GM21390 (cell line): ENCODE measurements around the gene KCNN1.
A peak's percentile ranks its signal among the peaks of the same experiment; 100 is the strongest.

Experiments
- ATAC-seq: cut with Tn5 transposase; IDR thresholded peaks from one replicate; pipeline ENCODE4 v1.9.1; 2021; ENCODE audit not compliant: unreplicated experiment

KCNN1 gene

DNA sequence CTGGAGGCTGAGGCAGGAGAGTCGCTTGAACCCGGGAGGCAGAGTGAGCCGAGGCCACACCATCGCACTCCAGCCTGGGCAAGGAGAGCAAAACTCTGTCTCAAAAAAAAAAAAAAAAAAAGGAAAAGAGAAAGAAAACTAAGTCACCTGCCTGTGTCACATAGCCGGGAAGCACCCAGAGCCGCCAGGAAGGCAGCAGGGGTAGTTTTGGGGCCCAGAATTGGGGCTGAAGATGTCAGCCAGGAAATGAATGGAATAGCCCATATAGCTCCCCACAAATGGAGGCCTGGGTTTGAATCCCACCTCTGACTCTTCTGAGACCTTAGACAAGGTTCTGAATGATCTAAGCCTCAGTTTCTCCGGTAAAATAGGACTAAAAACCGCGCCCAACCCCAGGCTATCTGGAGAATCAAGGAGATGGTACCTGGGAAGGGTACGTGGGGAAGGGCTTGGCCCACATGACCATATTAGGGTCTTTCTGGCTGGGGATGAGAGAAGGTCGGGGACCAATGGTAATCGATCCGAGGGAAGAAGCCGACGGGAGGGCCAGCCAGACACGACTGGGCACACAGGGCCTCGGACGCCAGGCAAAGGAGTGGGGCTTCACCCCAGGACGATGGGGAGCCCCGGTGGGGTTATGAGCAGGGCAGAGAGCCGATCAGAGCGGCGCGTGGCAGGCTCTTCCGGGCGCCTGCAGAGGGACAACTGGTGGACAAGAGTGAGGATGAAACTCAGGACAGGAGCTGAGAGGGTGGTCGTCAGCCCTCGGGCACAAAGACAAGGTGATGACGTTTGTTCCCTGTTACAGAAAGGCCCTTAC, 19.7 kb upstream of the KCNN1 start:
- peak; percentile 11 for ATAC-seq

DNA sequence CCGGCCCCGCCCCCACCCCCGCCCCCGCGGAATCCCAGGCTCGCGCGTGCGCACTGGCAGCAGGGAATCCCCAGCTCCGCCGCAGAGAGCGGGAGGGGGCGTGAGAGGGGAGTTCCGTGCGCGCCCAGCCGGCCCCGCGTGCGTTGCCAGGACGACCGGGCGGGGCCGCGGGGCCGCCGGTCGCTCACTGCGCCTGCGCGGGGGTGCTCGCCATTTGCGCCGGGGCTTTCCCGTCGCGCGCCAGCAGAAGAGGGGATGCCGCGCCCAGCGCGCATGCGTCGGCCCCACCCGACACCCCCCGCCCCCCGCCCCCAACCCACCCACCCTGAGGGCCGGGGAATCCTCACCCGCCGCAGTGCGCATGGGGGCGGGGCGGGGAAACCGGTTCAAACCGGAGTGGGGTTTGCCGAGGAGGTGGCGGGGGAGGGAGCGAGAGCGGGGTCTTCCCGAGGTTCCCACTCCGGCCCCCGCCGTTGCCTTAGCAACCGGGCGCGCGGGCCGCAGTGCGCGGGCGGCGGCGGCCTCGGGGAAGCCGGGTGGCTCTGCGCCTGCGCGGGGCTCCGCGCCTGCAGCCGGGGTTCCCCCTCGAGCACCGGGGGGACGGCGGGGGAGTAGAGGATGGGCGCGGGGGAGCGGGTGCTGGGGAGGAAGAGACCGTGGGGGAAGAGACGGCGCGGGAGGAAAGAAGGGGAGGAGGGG, 18.9 kb upstream of the KCNN1 start:
- ATAC-seq = peak; percentile 46

GRCh38 chr19:17948514-17948900, 18.4 kb upstream of the KCNN1 start:
- ATAC-seq = no peak

GRCh38 chr19:17948931-17949930, 17.7 kb upstream of the KCNN1 start:
- ATAC-seq = no peak

- no peak for ATAC-seq
Measured at GRCh38 chr19:17949956-17950309, 17.0 kb upstream of the KCNN1 start.

GRCh38 chr19:17950310-17951156, 16.4 kb upstream of the KCNN1 start:
- no peak for ATAC-seq

- ATAC-seq = no peak
Measured at GRCh38 chr19:17951157-17951989, 15.5 kb upstream of the KCNN1 start.

- no peak for ATAC-seq
Measured at GRCh38 chr19:17951990-17952976, 14.6 kb upstream of the KCNN1 start.

DNA sequence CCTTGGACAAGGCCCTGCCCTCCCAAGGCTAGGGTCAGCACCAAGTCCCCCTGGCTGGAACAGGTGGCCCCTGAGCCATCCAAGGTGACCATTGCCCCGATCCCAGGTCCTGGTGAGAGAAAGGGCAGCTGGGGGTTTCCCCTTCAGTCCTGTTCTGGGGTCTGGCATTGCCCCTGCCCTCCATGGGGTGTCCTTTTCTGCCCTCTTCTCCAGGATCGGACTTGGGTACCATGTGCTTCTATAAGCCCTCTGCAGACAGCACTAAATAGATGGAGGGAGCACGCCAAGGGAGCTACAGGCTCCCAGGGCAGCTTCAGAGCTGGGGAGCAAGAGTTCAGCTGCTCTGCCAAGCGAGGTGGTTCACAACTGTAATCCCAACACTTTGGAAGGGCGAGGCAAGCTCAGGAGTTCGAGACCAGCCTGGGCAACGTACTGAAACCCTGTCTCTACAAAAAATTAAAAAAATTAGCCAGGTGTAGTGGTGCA, 13.5 kb upstream of the KCNN1 start:
- no peak for ATAC-seq

DNA sequence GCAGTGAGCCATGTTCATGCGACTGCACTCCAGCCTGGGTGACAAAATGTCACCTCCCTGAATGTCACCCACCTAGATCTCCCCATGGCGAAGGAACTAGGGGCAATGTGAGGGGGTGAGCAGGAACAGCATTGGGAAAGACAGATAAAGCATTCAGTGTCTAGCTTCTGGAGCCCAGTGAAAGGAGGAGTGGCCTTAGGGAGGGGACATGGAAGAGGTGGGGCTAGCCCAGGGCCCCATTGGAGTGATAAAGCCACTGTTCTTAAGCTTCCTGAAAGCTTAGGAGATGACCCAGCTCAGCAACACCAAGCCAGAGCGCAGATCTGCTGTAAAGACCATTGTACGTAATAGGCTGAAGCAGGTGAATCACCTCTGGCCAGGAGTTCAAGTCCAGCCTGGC, 13.0 kb upstream of the KCNN1 start:
- ATAC-seq = no peak

DNA sequence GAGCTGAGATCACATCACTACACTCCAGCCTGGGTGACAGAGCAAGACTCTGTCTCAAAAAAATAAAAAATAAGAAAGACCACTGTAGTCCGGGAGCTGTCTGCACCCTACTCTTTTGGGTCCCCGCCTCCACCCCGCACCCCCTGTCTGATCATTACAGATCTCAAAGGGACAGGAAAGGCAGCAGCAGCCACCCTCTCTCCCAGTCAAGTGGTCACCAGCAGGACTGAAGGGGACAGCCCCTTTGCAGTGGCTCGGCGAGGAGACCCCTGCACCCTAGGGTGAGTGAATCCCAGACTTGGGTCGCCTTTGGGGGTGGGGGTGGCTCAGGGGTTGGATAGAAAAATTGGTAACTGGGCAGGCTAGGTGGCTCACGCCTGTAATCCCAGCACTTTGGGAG, 12.5 kb upstream of the KCNN1 start:
- no peak for ATAC-seq

GRCh38 chr19:17957149-17957849, 9.6 kb upstream of the KCNN1 start:
- ATAC-seq = no peak

GRCh38 chr19:17957885-17958284, 9.0 kb upstream of the KCNN1 start:
- ATAC-seq = no peak

GRCh38 chr19:17963936-17964691, 2.8 kb upstream of the KCNN1 start:
- no peak for ATAC-seq

DNA sequence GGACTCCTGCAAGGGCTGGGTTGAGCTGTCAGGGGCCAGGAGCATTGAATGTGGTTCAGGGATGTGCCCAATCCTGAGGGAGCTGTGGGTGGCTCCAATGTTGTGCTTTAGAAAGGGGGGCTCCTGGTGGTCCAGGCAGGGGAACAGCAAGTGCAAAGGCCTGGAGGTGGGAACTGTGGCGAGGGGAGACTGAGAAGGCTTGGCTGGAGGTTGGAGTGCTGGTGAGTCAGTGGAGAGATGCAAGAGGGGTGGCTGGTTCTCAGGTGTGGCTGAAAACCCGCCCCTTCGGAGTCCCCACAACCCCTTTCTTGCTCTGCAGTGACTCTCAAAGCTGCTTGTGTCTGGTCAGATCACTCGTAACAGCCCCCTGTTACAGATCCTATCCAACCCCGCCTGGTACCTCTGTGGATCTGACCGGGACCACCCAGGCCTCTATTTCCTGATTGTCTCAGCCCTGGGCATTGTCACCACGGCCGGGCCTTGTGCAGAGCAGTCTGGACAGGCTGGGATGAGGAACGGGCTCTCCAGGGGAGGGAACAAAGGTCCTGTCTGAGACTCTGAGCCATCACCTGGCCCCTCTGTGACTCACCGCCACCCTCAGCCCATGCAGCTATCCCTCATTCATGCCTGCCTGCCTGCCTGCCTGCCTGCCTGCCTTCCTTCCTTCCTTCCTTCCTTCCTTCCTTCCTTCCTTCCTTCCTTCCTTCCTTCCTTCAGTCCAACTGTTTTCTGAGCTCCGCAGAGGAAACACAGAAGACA, 1.4 kb upstream of the KCNN1 start:
- no peak for ATAC-seq

DNA sequence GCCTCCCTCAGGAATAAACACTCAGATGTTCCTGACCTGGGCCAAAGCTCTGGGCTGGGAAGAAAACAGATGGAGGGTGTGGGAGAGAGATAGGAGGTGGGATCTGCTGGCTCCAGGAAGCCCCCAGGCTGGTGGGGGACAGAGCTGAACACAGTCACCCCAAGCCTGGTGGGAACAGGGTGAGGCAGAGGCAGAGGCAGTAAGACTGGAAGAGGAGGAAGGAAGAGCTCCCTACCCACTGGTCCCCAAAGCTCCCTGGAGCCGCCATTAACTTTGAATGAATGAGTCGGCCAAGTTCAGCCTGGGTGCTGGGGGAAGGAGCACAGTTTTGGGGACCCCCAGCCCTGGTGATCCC, 801 bp upstream of the KCNN1 start:
- no peak for ATAC-seq
